ENCODE results near the gene NTSR1. TPM values are rescaled to one million over a fixed set of nuclear protein-coding genes. Genes with fewer than 3 reads are reported as not detected.

Gene NTSR1
- total and polyA plus RNA-seq, 2 experiments from 2014 or later: 0.15 to 1.4 TPM

DNA sequence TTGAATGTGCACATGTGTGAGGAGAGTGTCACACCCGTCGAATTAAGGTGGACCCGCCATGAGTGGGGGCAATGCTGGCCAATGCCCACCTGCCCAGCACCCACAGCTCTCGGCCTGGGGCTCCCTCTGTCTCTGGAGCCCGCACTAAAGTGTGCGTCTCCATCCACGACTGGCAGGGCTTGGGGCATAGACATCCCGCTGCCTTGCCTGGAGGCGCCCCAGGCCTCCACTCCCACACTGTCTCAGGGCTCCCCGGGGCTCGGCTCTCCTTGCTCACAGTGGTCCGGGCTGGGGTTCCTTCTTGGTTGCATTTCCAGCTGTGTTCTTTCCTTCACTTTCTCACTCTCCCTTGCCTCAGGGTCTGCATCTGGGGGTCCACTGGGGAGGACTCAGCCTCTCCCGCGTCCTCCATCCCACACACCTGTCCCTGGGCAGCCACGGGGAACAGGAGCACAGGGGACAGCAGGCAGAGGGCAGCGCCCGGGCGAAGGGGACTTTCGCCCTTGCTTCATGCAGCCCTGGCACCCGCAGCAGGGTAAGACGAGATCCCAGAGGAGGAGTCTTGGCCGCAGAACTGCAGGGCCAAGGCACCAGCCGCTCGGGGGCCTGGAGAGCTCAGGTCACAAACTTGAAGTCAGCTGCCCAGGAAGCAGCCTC is 67.5 kb downstream of the NTSR1 start:
- H3K27me3 ChIP-seq (ENCODE audit: insufficient read depth): no peaks in the 10 kb centered on the region
- no peaks in the 10 kb centered on the region for H3K36me3 ChIP-seq (ENCODE audit: insufficient read depth)
- Mint-ChIP-seq H3K36me3 (ENCODE audit: low read depth) (no peaks in the 10 kb centered on the region), H3K27me3 (ENCODE audit: insufficient read depth, low read depth, poor library complexity) (peaks cover 8% of the 10 kb centered on the region), H3K4me3 (peak overlapping the region; percentile 37; the same call in 2 of the 3 replicates), H3K27ac (no peak overlapping the region), H3K4me1 (peaks cover 20% of the 10 kb centered on the region), H3K9me3 (no peaks in the 10 kb centered on the region)
- H3K9me2 ChIP-seq (ENCODE audit: insufficient read depth): no peaks in the 10 kb centered on the region
- H3K27ac ChIP-seq (ENCODE audit: low read depth): no peak overlapping the region
- DNase-seq (ENCODE audit: low spot score) (no peak), ATAC-seq (no peak)
- no peak overlapping the region for H2AFZ ChIP-seq
- TF ChIP-seq STAT1 (IDR thresholded peaks at IDR 0.05; ENCODE audit: unreplicated experiment) (no peak), EZH2phosphoT487 (IDR thresholded peaks at IDR 0.05; ENCODE audit: unreplicated experiment) (no peak), CREB1 (CRISPR knock-in tag; IDR thresholded peaks at IDR 0.05; ENCODE audit: low read depth) (no peak), POLR2AphosphoS5 (IDR thresholded peaks at IDR 0.05; ENCODE audit: low read depth) (no peak), ZNF114 (CRISPR knock-in tag; IDR thresholded peaks at IDR 0.05) (no peak), ZNF331 (CRISPR knock-in tag; IDR thresholded peaks at IDR 0.05; ENCODE audit: low read depth) (no peak), CTCF (conservative IDR thresholded peaks at IDR 0.05; ENCODE audit: low read depth in 2 of 2) (no peak), NANOG (IDR thresholded peaks at IDR 0.05; ENCODE audit: borderline replicate concordance) (no peak), EZH2 (IDR thresholded peaks at IDR 0.05; ENCODE audit: low read depth, unreplicated experiment) (no peak), REST (IDR thresholded peaks at IDR 0.05; ENCODE audit: unreplicated experiment) (no peak), JUNB (IDR thresholded peaks at IDR 0.05; ENCODE audit: unreplicated experiment) (no peak)
- TF ChIP-seq, protein P1, sequence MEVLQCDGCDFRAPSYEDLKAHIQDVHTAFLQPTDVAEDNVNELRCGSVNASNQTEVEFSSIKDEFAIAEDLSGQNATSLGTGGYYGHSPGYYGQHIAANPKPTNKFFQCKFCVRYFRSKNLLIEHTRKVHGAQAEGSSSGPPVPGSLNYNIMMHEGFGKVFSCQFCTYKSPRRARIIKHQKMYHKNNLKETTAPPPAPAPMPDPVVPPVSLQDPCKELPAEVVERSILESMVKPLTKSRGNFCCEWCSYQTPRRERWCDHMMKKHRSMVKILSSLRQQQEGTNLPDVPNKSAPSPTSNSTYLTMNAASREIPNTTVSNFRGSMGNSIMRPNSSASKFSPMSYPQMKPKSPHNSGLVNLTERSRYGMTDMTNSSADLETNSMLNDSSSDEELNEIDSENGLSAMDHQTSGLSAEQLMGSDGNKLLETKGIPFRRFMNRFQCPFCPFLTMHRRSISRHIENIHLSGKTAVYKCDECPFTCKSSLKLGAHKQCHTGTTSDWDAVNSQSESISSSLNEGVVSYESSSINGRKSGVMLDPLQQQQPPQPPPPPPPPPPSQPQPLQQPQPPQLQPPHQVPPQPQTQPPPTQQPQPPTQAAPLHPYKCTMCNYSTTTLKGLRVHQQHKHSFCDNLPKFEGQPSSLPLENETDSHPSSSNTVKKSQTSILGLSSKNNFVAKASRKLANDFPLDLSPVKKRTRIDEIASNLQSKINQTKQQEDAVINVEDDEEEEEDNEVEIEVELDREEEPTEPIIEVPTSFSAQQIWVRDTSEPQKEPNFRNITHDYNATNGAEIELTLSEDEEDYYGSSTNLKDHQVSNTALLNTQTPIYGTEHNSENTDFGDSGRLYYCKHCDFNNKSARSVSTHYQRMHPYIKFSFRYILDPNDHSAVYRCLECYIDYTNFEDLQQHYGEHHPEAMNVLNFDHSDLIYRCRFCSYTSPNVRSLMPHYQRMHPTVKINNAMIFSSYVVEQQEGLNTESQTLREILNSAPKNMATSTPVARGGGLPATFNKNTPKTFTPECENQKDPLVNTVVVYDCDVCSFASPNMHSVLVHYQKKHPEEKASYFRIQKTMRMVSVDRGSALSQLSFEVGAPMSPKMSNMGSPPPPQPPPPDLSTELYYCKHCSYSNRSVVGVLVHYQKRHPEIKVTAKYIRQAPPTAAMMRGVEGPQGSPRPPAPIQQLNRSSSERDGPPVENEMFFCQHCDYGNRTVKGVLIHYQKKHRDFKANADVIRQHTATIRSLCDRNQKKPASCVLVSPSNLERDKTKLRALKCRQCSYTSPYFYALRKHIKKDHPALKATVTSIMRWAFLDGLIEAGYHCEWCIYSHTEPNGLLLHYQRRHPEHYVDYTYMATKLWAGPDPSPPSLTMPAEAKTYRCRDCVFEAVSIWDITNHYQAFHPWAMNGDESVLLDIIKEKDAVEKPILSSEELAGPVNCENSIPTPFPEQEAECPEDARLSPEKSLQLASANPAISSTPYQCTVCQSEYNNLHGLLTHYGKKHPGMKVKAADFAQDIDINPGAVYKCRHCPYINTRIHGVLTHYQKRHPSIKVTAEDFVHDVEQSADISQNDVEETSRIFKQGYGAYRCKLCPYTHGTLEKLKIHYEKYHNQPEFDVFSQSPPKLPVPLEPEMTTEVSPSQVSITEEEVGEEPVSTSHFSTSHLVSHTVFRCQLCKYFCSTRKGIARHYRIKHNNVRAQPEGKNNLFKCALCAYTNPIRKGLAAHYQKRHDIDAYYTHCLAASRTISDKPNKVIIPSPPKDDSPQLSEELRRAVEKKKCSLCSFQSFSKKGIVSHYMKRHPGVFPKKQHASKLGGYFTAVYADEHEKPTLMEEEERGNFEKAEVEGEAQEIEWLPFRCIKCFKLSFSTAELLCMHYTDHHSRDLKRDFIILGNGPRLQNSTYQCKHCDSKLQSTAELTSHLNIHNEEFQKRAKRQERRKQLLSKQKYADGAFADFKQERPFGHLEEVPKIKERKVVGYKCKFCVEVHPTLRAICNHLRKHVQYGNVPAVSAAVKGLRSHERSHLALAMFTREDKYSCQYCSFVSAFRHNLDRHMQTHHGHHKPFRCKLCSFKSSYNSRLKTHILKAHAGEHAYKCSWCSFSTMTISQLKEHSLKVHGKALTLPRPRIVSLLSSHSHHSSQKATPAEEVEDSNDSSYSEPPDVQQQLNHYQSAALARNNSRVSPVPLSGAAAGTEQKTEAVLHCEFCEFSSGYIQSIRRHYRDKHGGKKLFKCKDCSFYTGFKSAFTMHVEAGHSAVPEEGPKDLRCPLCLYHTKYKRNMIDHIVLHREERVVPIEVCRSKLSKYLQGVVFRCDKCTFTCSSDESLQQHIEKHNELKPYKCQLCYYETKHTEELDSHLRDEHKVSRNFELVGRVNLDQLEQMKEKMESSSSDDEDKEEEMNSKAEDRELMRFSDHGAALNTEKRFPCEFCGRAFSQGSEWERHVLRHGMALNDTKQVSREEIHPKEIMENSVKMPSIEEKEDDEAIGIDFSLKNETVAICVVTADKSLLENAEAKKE (CRISPR knock-in tag; IDR thresholded peaks at IDR 0.05): no peak
- TF ChIP-seq, protein P2, sequence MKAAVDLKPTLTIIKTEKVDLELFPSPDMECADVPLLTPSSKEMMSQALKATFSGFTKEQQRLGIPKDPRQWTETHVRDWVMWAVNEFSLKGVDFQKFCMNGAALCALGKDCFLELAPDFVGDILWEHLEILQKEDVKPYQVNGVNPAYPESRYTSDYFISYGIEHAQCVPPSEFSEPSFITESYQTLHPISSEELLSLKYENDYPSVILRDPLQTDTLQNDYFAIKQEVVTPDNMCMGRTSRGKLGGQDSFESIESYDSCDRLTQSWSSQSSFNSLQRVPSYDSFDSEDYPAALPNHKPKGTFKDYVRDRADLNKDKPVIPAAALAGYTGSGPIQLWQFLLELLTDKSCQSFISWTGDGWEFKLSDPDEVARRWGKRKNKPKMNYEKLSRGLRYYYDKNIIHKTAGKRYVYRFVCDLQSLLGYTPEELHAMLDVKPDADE (IDR thresholded peaks at IDR 0.05): no peak
- H3K4me2 ChIP-seq: no peak overlapping the region; the same call in 1 of the 2 replicates
- H4K20me1 ChIP-seq (replicated peaks; ENCODE audit: insufficient read depth): no peaks in the 10 kb centered on the region
- H3K4me3 ChIP-seq: no peak overlapping the region
- H3F3A ChIP-seq (replicated peaks; ENCODE audit: low read depth): no peaks in the 10 kb centered on the region
- H3K79me2 ChIP-seq (replicated peaks; ENCODE audit: insufficient read depth): no peaks in the 10 kb centered on the region
- H3K4me1 ChIP-seq (ENCODE audit: insufficient read depth): no peaks in the 10 kb centered on the region; the same call in 1 of the 2 replicates

Data from GM23338 (cell line).